GDM1 (cell line): ENCODE measurements around the gene CC2D1A.

Source experiments
- DNase-seq: peaks from one replicate; lab custom pipeline; 2025; lab: John Stamatoyannopoulos, UW

The CC2D1A gene

DNA sequence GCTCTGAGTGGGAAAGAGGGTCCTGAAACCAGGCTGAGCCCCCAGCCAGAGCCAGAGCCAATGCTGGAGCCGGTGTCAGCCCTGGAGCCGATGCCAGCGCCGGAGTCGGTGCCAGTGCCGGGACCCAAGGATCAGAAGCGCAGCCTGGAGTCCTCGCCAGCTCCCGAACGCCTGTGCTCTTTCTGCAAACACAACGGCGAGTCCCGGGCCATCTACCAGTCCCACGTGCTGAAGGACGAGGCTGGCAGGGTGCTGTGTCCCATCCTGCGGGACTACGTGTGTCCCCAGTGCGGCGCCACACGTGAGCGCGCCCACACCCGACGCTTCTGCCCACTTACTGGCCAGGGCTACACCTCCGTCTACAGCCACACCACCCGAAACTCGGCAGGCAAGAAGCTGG is 28.7 kb upstream of the CC2D1A start:
- DNase-seq, result no peak

DNA sequence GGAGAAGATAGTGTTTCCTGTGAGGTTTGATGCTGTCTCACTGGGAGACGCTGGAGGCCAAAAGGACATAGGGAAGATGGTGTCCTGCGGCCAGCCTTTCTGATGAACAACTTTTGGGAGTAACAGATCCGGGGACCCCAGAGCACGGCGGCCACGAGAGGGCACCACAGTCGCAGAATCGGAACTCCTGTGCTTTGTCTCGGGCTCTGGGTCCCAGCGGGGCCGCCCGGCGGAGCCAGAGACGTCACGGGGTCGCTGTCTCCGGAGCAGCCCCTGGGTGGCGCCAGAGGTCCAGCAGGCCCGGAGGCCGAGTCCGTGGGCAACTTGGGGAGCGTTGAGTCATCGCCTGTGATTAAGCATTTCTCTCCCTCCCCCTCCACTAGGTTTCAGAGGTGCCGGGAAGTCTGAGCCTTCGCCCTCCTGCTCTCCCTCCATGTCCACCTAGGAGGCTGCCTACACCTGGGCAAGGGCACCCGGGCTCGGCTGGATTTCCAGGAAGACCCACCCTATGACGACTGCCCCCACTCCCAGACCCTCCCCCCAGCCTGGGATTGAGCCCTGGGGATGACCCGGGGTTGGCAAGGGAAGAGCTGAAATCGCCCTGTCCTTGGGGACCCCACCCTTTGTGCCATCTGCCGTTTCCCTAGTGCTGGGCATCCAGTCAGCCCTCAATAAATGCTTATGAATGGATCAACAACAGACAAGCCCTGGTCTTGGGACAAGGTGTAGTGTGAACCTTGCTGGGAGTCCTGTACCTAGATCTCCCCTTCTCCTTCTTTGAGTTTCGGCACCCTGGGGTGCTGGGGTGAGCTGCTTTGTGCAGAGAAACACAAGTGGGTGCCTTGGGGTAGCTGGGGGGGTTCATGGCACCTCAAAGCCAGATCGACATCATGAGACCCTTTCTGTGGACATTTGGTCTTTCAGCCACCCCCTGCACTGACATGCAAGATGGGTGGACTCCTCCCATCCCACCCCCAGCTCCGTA is 25.6 kb upstream of the CC2D1A start:
- peak; percentile 93 for DNase-seq

DNA sequence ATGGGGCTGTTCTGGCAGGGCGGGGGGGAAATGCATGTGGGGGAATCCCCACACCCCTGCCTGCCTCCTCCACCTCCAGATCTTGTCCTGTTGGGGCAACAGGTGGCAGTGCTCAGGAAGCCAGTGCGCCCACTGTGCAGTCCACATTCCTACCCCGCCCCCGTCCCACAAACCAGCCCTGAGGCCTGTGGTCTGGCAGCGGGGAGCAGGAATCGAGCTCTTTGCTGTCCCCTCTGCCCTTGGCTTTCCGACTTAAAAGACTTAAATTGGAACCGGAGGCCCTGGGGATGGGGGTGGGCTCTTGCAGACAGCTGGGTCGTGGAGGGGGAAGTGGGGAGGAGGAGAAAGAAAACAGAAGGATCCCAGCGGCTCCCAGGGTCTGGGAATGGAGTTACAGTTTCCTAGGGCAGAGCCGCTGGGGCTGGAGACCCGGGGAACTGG is 24.7 kb upstream of the CC2D1A start:
- peak; percentile 69 for DNase-seq

DNA sequence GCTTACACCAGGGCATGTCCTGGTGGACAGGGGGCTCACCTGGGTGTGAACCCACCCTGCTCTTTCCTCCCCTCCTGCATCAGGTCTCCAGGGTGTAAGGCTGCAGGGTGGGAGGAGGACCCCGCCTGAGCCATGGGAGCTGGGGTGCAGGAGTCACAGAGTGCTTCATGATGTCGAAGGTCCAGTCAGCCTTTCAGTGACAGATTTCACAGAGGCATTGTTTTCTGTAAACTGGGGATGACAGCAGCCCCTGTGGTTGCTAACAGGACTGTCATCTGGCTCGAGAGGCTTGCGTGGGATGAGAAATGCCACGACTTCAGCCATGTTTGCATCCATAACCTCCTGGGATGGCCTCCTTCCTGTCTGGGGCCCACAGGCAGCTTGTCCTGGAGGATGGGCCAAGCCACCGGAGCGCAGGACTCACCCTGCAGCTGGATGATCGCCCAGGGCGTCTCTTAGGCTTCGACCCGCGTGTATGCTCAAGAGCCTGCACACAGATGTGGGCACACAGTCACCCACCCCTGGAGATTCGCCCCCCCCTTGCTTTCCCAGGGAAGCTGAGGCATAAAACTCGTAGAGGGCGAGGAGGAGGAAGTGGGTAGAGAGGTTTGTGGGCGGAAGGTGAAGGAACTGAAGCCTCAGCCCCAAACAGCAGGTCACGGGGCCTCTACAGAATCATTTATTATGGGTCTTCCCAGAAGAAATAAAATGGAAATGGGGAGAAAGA is 24.1 kb upstream of the CC2D1A start:
- peak; percentile 69 for DNase-seq

DNA sequence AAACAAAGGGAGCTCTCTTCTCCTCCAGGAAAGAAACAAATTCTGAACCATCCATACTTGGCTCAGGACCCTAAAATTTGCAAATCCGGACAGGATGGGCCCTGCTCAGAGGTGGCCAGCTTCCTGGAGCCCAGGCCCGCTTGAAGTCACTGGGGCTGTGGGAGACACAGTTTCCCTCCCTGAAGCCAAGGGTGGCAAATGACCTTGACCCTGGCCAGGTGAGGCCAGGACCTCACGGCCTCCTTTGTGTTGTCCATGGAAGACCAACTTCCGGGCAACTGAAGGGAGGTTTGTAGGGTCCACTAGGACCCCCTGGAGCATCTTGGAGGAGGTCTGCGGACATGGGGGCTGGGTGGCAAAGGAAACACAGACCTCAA is 23.6 kb upstream of the CC2D1A start:
- no peak for DNase-seq

DNA sequence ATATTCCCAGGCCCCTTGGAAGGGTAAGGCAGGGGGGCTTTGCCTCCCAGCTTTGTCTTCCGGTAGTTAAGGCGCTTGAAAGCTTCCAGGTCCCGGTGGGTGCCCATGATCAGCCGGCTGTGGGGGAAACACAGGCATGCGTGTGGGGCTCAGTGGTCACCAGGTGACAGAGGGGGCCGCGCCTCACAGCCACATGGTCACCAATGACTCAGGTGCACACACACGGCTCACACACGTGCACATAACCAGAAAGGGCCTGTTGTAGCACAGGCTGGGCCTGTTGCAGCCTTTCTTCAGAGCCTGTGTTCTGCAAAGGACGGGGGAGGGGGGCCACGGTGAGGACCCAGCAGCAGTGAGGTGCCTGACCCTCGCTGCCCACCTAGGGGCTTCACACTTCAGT is 23.2 kb upstream of the CC2D1A start:
- DNase-seq, result no peak

DNA sequence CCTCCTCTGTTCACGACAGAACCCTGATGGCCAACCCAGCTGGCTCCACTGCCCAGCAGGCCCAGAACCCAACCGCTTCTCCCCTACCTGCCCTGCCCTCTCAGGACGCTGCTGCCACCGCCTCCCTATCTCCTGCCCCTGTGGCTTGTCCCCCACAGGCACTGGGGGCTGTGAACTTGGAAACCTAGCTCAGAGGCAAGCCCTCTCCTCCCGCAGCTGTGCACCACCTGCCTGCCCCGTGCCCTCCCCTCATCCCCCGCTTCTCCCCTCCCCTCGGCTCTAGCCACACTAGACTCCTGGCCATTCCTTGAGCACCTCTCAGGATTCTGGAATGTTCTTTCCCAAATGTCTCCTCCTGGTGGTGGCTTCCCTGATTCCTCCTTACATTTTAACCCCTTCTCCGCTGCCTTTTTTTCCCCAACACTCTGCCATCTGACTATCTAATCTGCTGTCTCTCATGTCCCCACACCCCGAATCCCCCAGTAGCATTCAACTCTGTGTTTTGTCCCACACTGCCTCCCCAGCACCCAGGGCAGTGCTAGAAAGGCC is 22.4 kb upstream of the CC2D1A start:
- DNase-seq, result no peak

DNA sequence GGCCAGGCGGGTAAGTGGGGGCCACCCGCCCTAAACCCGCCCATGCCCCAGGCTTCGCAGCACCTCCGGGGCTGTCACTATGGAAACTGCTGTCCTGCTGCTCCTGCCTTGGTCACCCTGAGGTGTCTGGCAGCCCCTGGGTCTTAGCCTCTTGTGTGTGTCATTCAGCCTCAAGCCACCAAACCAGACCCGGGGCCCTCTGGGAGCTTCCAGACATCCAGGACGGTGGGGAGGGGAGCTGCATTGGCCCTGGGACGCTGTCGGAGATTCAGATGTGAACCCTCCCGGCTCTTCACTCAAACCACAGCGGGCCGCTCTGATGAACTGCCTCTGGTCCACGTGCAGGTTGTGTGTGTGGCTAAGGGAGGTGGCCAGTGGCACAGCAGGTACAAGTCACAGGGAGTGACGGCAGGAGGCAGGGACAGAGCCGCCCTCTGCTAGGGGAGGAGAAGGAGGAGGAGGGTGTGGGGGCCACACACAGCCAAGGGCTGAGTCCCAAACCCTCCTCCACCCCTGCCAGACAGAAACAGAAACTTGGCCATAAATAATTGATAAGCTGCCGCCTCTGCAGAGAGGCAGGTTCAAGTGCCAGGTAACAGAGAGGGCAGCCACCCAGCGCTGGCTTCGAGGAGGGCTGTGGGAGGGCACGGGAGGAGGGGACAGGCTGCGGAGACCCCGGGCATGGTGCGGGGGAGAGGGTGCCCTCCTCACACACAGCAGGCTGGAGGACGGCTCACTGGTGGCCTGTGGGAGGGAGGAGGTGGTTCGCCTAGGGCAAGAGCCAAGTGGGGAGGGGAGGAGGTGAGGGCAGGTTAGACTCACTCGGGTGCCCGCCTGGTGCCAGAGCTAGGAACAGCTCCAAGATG is 21.0 kb upstream of the CC2D1A start:
- no peak for DNase-seq

DNA sequence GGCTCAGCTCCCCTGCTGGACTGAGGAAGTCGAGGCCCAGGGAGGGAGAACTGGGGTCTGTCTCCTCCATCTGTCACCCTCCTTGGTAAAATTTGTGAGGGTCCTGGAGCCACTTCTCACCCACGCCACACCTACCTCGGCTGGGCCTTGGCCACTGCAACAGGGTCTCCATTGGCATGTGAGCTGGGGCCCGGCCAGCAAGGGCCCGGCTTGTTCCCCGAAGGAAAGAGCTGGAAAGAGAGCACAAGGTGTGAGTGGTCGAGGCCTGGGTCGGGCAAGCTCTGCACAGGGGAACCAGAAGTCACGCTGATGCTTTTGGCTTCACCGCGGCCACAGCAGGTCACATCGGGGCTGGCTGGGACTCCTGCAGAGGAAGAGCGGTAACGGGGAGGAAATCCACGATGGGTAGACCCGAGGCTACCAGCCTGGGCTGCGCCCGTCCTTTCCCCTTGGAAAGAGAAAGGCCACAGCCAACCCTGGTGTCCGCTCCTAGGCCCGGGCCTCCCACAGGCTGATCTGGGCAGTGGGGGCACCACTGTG is 20.1 kb upstream of the CC2D1A start:
- DNase-seq, result peak; percentile 16

DNA sequence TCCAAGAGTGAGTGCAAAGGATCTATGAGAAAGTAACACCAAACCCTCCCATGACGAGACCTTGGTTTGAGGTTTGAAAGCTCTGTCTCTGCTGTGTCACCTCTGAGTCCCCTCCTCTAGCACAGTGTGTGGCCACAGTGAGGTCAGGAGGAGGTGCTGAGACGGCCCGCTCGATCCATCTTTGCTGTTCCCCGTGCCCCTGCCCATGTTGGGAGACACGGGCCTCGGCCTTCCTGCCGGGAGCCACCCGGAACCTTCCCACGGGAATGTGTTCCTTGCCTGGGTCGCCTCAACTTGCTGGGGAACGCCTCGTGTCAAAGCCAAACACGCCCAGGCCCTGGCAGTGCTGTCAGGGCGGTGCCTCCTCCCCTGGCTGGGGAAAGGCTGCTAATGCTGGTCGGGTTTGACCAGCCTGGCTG is 19.0 kb upstream of the CC2D1A start:
- DNase-seq, result no peak

DNA sequence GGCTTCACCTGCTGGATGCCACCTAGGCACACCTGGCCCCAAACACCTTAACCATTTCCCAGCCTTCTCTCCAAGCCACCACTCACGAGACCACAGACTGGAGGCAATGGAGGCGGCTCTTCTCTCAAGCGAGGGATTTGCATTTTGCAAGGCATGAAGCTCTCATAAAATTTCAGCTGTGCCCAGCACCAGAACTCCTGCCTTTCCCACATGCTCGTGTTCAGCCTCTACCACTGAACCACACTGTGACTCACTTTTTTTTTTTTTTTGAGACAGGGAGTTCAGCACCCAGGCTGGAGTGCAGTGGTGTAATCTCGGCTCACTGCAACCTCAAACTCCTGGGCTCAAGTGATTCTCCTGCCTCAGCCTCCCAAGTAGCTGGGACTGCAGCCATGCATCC is 18.5 kb upstream of the CC2D1A start:
- DNase-seq, result no peak

DNA sequence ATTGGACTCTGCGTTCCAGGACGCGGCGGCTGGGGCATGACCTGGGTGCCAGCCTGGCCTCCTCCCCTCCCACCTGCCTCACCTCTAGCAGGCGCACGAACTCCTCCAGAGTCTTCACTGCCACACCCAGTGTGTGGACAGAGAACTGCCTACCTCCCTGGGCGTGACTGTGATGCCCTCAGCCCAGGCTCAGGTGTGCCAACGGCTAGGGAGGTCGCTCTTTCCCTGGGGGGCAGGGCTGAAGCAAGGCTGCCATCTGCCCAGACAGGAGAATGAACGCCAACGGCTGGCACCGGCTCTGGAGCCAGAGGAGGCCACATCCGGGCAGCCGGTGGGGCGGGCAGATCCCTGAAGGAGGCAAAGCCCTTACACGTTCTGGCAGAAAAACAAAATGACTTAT is 17.7 kb upstream of the CC2D1A start:
- no peak for DNase-seq

DNA sequence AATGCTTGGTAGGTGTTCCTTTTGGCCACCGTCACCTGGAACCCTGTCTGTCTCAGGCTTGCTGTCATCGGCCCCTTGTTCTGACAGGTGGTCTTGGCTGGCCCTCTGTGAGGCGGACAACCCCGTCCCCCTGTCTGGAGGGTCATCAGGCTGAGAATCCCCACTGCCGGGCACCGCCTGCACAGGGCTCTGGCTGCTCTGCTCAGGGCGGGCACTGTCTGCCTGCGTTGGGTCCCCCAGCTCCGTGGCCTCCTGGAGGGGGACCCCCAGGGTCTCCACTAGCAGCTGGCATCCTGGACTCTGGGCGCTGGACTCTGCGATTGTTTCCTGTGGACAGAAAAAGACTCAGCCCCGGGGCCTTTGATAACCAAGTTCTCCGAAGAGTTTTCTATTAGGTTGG is 15.9 kb upstream of the CC2D1A start:
- no peak for DNase-seq

DNA sequence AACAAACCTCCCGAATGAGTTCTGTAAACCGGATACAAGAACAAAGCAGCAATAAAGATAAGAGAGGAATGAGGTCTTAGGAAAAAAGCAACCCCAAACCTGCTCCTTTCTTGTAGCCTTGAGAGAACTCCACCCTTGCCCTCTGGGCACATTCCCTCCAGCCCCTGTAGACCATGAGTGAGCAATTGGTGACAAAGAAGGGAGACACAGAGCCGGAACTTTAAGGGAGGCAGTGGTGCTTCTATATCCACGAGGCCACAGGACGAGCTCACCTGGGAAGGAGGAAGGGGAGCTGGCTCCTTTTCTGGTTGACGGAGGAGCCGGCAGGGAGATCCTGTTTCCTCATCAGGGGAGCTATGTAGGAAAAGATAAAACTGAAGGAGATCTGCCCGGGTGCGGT is 13.1 kb upstream of the CC2D1A start:
- no peak for DNase-seq

DNA sequence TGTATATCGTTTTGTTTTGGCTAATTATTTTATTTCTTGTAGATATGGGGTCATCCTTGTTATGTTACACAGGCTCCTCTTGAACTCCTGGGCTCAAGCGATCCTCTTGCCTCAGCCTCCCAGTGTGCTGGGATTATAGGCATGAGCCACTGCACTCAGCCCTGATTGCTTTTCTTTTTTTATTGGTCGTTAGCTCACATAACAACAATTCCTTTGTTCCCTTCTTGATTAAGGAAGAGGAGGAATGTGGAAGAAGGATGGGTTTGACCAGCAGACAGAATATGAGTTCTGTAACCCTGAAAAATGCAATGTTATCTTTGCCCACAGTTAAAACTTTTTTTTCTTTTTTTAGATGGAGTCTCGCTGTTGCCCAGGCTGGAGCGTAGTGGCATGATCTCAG is 11.4 kb upstream of the CC2D1A start:
- no peak for DNase-seq

DNA sequence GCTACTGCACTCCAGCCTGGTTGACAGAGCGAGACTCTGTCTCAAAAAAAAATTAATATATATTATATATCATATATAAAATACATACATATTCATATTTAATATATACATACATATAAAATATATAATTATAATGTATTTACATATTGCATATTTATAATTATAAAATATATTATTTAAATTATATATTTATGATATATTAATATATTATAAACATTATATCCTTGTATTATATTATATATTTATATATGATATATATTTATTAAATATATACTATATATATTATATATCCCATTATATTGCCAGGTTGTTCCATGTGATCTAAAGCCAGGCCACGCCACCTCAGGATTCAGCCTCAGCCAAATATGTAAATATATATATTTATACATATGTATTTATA is 9.8 kb upstream of the CC2D1A start:
- DNase-seq, result no peak

DNA sequence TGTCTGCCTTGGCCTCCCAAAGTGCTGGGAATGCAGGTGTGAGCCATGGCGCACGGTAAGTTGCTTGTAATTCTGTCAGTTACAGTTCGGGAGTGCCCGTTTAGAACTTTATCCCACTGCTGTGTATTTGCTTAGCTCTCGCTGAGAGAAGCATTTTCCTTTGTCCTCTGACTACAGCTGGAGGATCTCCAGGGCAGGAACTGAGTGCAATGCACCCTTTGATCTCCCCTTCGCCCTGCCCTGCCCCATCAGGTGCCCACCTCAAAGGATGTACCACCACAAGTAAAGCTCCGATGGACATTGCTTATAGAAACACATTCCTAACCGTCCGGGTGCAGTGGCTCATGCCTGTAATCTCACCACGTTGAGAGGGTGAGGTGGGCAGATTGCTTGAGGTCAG is 6.6 kb upstream of the CC2D1A start:
- no peak for DNase-seq

DNA sequence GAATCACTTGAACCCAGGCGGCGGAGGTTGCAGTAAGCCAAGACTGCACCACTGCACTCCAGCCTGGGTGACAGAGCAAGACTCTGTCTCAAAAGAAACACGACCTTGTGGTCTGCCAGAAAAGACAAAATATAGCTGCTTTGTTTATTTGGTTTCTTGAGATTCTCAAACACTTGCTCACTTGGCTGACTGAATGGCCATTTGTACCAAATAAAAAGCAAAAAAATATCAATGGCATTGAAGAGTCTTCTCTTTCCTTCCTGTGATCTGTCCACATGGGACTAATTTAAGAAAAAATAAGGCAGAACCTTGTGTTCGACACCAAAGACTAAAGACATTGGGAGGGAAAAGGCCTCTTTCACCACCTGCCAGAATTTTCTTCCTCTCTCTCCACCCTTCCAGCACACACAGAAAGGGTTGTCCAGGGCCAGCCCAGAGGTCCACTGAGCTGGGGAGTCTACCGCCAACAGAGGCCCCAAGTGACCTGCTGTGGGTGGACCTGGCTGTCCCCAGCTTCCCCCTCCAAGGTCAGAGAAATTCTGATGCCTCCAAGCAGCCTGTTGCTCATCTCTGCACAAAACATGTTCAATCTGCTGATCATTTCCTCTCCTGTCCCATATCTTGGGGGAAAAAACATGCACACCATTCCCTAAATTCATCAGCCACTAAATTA is 6.0 kb upstream of the CC2D1A start:
- no peak for DNase-seq

DNA sequence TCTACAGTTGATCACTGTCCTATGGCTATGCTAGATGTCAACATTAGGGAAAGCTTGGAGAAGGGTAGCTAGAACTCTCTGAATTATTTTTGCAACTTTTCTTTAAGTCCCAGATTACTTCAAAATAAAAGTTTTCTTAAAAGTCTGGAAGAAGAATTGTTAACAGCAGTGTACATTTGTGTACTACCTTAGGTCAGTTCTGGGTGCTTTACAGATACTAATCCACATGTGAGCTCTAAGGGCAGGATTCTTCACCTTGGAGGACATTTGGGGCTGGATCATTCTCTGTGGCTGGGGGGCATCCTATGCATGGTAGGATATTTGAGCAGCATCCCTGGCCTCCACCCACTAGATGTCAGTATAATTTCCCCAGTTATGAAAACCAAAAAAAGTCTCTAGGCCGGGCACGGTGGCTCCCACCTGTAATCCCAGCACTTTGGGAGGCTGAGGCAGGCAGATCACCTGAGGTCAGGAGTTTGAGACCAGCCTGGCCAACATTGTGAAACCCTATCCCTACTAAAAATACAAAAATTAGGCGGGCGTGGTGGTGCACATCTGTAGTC is 2.9 kb upstream of the CC2D1A start:
- no peak for DNase-seq

DNA sequence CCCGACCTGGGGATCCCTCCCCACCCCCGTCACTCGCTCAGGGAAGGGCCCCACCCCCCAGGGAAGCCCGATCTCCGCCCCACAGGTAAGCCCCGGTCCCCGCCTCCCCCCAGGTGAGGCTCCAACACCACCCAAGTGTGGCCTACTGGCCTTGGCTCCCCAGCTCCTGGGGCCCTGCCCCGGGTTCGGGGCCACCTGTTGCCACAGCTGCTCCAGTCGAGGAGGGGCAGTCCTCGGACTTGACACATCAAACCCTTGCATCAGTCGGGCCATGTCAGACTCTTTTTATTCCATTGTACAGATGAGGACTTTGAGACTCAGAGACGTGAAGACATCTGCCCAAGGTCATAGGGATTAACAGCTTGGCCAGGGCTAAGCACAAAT is 512 bp downstream of the CC2D1A start:
- DNase-seq, result no peak

DNA sequence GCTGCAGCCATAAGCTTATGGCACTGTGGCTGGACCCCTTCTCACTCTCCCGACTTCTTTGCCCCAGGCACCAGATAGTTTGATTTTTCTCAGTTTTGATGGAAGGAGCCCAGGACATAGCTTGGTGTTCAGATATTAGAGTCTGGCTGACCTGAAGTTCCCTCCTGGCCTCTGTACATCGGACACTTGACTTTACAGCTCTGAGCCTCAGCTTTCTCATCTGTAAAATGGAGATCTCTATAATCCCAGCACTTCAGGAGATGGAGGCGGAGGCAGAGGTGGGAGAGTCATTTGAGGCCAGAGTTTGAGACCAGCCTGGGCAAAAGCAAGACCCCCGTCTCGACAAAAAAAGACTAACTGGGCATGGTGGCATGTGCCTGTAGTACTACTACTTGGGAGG is 909 bp downstream of the CC2D1A start:
- DNase-seq, result no peak
